HG02623 (cell line): ENCODE data around the gene JPH2.
"Not testable (repeated sequence)": the region's sequence is repeated elsewhere in the genome, so short reads cannot be mapped to it uniquely, and the experiment has no call there.

Experiments used
- ATAC-seq: cut with Tn5 transposase; IDR thresholded peaks from one replicate; pipeline ENCODE4 v1.9.1; 2021; ENCODE audit warnings: moderate library complexity; ENCODE audit not compliant: unreplicated experiment

The JPH2 gene

DNA sequence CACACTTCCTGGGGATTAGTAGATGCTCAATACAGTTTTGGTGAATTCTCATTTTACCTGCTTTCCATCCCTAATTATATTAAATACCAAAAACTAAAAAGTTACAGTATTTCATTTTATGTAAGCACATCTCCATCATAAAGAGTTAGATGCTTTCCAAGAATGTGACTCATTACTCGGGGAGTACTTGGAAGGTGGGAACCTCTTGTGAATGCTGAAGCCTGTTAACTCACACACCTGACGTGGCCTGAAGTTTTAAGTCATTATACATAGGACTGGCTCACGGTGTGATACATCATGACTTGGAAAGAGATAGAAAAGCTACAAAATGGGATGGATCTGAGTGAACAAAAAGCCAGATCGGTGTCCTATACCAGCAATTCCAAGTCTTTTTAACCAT, 25.8 kb upstream of the JPH2 start:
- no peak for ATAC-seq

GRCh38 chr20:44211177-44212039, 24.4 kb upstream of the JPH2 start:
- ATAC-seq = no peak

DNA sequence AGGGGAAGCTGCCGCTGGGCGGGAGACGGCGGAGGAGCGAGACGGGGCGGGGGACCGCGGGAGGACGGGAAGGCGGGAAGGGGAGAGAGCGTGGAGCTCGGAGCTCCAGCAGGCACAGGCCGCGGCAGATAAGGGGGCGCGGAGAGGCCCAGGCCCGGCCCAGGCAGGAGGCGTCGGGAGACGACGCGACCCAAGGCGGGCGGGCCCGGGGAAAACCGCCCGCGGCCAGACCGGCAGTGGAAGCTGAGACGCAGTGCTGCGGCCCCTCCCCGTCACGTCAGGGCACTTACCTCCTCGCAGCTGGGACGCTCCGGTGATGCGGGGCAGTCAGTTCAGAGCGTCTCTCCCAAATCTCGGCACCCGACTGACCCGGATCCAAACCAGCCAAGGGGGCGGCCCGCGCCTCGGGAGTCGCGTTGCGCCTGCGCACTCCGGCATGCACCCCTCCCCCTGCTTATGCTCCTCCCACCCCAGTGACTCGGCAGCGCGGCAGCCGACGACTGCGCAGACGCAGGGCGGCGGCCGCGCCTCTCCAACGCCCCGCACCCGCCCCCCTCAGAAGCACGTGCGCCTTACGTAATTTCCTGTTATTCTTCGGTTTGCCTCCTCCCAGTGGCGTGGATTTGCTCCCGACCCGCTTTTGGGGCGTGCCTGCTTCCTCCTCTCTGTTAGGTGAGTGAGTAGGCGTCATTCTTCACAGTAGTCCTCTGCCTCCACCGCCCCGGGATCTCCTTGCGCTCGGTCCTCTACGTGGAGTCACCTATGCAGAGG, 23.6 kb upstream of the JPH2 start, which contains the start of gene OSER1:
TSS of gene OSER1 (minus strand) at position 366 of the 771 bp plus-strand sequence. CDS start 3,814 bp downstream, outside the sequence.
- ATAC-seq = peak; percentile 74

DNA sequence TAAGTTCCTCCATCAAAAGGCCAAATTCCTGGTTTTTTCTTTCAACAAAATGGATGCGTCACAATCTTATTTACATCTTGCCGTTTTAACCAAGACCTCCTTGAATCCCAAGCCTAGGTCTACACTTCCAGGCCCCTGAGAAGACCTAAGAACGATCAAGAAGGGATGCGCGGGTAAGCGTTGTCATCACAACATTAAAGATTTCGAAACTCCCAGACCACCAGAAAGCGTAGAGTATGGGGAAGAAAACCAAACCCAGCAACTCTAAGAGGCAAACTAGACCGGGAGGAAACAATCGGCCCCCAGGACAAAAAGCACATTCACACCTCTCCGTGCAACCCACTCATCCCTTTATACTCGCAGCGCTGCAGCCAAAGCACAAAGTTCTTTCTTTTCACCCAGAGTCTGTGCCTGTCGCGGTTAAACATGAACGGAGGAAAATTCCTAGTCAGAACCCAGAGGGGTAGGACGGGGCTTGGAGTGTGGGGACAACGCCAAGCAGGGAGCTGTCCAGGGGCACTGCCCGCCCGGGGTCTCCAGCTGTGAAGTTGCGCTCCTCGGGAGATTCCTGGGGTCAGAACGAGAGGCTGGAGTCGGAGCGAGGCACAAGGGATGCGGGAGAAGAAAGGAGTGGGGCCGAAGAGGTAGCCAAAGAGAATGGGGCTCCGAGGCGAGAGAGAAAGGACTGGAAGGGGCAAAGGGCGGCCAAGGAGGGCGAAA, 22.9 kb upstream of the JPH2 start:
- ATAC-seq = no peak

- no peak for ATAC-seq
Observed at GRCh38 chr20:44208770-44209169, 21.8 kb upstream of the JPH2 start.

- ATAC-seq = no peak
Observed at GRCh38 chr20:44208165-44208564, 21.2 kb upstream of the JPH2 start.

DNA sequence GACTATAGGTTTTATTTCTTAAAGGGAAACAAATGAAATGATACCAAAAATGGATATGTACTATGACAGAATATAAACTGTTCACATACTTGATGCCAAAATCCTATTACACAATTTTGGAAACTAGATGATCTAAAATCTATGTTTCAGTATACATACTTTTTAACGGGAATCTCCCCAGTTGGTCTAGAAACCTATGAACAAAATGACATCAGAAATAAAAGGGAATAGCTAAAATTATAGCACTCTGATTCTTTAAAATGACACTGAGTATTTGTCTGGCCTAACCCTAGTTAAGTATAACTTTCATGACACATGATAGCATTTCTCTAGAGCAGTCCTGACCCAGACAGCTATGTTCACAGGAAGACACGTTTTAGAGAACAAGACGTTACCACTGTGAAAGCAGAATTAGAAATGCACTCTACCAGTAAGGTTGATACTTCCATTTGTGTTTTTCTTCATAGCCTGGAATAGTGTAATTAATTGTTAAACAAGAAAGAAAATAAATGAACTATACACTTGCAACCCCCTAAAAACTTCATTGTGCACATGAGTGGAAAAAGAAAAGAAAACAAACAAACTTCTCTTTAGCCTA, 20.2 kb upstream of the JPH2 start:
- no peak for ATAC-seq

DNA sequence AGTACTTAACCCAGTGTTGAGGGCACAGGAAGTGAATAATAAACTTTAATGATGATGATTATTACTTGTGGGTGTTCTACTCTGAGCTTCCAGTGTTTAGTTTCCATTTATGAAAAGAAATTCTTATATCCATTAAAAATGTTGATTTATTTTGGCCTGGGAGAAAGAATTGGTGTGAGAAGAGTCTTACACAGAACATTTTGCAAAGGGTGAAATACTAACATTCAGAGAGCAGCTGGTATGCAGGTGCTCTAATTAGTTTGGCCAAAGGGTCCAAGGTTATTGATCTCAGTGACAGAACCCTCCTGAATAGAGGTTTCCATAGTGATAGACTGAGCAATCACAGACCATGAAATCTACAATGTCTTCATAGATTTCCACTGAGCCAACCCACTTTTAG, 19.1 kb upstream of the JPH2 start:
- no peak for ATAC-seq

- ATAC-seq = no peak
Observed at GRCh38 chr20:44204832-44205215, 17.8 kb upstream of the JPH2 start.

- no peak for ATAC-seq
Observed at GRCh38 chr20:44204156-44204831, 17.3 kb upstream of the JPH2 start.

GRCh38 chr20:44203161-44203560, 16.2 kb upstream of the JPH2 start:
- ATAC-seq = no peak

- no peak for ATAC-seq
Observed at GRCh38 chr20:44200983-44201382, 14.0 kb upstream of the JPH2 start.

GRCh38 chr20:44200371-44200770, 13.4 kb upstream of the JPH2 start:
- ATAC-seq = no peak

DNA sequence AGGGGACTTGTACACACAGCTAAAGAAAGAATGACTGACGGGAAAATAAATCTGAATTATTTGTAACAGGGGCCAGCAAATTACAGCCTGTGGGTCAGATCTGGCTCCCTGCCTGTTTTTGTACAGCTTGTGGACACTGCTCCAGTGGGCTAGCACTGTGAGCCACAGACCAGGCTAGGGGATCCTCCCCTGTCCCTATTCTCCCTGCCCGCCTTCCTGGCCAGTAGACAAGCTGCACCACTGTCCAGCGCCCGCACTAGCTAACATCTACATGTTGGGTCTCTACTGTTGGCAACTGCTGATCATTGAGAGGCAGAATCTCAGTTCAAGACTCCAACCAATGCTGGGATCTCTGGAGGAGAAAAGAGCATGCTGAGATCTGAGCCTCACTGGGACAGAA, 12.9 kb upstream of the JPH2 start:
- no peak for ATAC-seq

DNA sequence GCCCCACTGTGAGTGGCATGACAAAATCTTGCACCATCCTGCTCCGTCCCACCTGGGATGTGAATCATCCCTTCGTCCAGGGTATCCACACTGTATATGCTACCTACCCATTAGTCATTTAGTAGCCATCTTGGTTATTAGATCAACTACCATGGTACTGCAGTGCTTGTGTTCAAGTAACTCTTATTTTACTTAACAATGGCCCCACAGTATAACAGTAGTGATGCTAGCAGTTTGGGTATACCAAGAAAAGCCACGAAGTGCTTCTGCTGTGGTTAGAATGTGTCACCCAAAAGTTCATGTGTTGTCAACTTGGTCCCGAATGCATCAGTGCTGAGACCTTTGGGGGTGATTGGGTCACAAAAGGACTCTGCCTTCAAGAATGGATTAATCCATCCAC, 11.9 kb upstream of the JPH2 start:
- ATAC-seq = no peak

- no peak for ATAC-seq
Observed at GRCh38 chr20:44196271-44196670, 9.3 kb upstream of the JPH2 start.

GRCh38 chr20:44195605-44196004, 8.6 kb upstream of the JPH2 start:
- no peak for ATAC-seq

- no peak for ATAC-seq
Observed at GRCh38 chr20:44193801-44194200, 6.8 kb upstream of the JPH2 start.

DNA sequence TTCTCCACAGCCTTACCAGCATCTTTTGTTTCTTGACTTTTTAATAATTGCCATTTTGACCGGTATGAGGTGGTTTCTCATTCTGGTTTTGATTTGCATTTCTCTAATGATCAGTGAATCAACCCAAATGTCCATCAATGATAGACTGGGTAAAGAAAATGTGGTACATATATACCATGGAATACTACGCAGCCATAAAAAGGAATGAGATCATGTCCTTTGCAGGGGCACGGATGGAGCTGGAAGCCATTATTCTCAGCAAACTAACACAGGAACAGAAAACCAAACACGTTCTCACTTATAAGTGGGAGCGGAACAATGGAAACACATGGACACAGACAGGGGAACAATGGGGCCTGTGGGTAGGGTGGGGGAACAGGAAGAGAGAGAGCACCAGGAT, 4.7 kb upstream of the JPH2 start:
- ATAC-seq = not testable (repeated sequence)

DNA sequence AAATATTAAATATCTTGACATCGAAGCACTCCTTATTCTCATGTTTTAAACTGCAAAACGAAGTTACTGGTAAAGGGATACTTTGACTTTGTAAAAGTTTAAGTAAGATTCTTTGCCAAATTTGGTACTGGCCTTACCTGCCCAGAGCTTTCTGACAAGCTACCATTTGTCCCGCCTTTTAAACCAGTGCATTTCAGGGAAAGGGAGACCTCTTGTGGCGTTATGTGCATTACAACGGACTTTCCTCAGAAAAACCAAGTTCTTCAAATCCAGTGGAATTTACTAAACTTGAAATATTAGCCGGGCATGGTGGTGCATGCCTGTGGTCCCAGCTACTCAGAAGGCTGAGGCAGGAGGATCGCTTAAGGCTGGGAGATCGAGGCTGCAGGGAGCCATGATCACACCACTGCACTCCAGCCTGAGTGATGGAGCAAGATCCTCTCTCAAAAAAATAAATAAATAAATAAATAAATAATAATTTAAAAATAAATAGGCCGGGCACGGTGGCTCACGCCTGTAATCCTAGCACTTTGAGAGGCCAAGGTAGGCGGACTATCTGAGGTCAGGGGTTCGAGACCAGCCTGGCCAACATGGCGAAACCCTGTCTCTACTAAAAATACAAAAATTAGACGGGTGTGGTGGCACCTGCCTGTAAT, 3.3 kb upstream of the JPH2 start:
- not testable (repeated sequence) for ATAC-seq
